Heart left ventricle (tissue), 13 donors: ENCODE measurements around the gene ABL2.

Source experiments
- POLR2A ChIP-seq, 2 donors: fragments of 450-650 bp; IDR thresholded peaks; one replicate each; pipeline ENCODE4 v1.6.1; 2017; ENCODE audit warnings: antibody characterized with exemption in 2 of 2, mild to moderate bottlenecking in 2 of 2, moderate library complexity in 2 of 2
- TF ChIP-seq, protein P1 (sequence below), 12 donors: fragments of 200-600 bp; sonication (generic) in 4 of 12; IDR thresholded peaks; one replicate each; pipeline versions ENCODE4 v1.5.0 to v1.8.0; 2018 to 2022; ENCODE audit warnings: antibody characterized with exemption in 12 of 12, mild to moderate bottlenecking in 5 of 12
- donor health status: ischemic (EF 13 %, LVEDD 7.1; RV severe dilation, severe dysfunction).
- donor health status: DM: no; HTN: yes; CAD: no.
- donor health status: DM: no; HTN: no; CAD: no.
- donor health status: ischemic (EF 25% LVEDD 6.9; RV normal size, moderate dysfunction).
- donor health status: ischemic (EF 25% LVEDD 5.7; RV mildly dilated, moderate dysfunction).
- donor health status: ischemic (EF 35%, LVEDD 5.7; RV mildly dilated, moderate dysfunction).
- donor health status: nonischemic (EF 11% LVEDD 7.7; RV severe dilation, severe dysfunction).
- donor health status: DM: yes; HTN: yes; CAD: no.
- donor health status: PGD.
- donor health status: ischemic (EF 29% LVEDD 5.4; RV normal size, mild dysfunction).
- donor health status: nonischemic (EF 23%, LVEDD 6.1; RV moderate dilation, normal function).

DNA sequence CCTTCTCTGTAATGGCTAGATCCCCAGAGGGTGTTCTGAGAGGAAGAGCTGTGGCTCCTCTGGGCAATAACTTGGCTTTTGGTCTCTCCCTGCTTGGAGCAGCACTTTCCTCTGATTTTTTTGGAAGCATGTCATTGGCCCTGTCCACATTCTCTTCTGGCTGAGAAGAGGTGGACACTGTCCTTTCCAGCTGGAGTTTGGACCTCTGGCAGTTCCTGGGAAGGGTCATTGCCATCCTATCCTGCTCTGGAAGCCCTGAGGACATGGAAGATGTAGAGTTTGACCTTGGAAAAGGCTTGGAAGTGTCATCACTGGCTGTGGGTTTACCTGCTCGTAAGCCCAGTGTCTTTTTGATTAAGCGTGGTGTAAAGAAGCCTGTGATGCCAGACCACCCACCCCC lies 120.8 kb downstream of the ABL2 start:
- TF ChIP-seq, protein P1, sequence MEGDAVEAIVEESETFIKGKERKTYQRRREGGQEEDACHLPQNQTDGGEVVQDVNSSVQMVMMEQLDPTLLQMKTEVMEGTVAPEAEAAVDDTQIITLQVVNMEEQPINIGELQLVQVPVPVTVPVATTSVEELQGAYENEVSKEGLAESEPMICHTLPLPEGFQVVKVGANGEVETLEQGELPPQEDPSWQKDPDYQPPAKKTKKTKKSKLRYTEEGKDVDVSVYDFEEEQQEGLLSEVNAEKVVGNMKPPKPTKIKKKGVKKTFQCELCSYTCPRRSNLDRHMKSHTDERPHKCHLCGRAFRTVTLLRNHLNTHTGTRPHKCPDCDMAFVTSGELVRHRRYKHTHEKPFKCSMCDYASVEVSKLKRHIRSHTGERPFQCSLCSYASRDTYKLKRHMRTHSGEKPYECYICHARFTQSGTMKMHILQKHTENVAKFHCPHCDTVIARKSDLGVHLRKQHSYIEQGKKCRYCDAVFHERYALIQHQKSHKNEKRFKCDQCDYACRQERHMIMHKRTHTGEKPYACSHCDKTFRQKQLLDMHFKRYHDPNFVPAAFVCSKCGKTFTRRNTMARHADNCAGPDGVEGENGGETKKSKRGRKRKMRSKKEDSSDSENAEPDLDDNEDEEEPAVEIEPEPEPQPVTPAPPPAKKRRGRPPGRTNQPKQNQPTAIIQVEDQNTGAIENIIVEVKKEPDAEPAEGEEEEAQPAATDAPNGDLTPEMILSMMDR (IDR thresholded peaks at IDR 0.05), result no peak
- no peak for TF ChIP-seq POLR2A (IDR thresholded peaks at IDR 0.05)
